ENCODE results near the gene REST.

DNA sequence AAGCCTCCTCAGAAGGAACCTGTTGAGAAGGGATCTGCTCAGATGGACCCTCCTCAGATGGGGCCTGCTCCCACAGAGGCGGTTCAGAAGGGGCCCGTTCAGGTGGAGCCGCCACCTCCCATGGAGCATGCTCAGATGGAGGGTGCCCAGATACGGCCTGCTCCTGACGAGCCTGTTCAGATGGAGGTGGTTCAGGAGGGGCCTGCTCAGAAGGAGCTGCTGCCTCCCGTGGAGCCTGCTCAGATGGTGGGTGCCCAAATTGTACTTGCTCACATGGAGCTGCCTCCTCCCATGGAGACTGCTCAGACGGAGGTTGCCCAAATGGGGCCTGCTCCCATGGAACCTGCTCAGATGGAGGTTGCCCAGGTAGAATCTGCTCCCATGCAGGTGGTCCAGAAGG lies 22.9 kb downstream of the REST start:
- TF ChIP-seq, protein P1, sequence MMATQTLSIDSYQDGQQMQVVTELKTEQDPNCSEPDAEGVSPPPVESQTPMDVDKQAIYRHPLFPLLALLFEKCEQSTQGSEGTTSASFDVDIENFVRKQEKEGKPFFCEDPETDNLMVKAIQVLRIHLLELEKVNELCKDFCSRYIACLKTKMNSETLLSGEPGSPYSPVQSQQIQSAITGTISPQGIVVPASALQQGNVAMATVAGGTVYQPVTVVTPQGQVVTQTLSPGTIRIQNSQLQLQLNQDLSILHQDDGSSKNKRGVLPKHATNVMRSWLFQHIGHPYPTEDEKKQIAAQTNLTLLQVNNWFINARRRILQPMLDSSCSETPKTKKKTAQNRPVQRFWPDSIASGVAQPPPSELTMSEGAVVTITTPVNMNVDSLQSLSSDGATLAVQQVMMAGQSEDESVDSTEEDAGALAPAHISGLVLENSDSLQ (IDR thresholded peaks at IDR 0.05) = no peak
- TF ChIP-seq ELF4 (IDR thresholded peaks at IDR 0.05) (no peak), FOXK2 (IDR thresholded peaks at IDR 0.05) (no peak), ZNF384 (IDR thresholded peaks at IDR 0.05) (no peak), SP1 (IDR thresholded peaks at IDR 0.05) (no peak)
